ENCODE measurements around the gene SIL1.
A peak's percentile ranks its signal among the peaks of the same experiment; 100 is the strongest.
"Not testable (repeated sequence)": the region's sequence is repeated elsewhere in the genome, so short reads cannot be mapped to it uniquely, and the experiment has no call there.

Gene SIL1

DNA sequence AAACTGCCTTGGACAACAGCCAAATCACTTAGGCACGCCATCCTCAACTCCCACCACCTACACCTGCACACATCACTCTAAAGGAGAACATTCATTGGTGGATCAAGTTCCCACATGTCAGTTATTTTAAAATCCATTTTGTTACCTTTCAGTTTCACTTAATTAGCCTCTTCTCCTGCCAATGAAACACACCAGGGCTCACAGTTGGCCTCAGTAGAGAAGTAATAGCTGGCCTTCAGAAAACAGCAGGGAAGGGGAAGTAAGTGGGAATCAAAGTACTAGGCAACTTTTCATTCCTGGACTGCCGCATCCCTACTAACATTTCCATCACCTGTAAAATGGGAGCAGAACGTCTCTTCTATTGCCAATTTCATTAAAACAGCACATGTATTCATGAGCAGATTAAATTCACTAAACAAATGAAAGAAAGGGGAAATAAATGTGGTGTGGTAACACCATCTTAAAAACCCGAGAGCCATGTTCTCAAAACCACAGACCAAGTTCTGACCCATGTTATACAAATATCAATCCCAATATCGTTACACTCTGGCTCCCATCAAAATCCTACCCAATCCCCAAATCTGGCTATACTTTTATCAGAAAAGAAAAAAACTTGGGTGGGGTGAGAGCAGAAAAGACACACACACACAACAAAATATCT, 1.7 kb downstream of the SIL1 start:
- DNase-seq = peak; percentile 27

DNA sequence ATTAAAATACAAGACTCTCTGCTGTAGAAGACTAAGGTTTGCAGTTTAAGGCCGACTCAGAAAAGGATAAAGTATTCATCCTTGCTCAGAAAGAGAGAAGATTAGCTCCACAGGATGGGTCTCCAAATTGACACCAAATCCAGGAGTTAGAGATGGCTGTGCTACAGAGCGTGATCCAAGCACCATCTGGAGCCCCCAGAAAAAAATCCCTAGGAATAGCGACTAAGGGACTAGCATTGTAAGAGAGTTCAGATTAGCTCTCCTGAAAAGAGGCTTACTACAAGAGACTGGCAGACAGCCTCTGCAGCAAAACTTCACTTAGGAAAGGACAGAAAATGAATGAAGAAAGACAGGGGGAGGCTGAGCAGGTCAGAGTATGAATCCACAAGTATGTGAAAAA, 3.7 kb downstream of the SIL1 start:
- DNase-seq = no peak

DNA sequence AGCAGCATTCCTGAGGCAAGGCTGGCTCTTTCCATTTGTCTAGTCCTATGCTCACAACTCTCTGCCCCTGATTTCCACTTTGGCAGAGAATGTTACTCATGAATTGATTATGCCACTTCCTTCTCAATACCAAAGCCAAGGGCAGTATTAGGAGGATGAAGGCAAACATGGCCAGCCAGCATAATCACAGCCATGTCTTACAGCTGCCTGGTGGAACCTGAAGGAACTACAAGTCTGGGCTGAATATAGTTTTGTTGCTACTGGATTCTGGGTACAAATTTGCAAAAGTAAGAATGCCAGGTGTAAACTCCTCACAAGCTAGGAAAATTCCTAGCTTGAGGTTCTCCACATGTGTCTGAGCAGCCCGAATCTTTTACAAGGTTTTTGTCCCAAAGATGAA, 4.2 kb downstream of the SIL1 start:
- DNase-seq = no peak

DNA sequence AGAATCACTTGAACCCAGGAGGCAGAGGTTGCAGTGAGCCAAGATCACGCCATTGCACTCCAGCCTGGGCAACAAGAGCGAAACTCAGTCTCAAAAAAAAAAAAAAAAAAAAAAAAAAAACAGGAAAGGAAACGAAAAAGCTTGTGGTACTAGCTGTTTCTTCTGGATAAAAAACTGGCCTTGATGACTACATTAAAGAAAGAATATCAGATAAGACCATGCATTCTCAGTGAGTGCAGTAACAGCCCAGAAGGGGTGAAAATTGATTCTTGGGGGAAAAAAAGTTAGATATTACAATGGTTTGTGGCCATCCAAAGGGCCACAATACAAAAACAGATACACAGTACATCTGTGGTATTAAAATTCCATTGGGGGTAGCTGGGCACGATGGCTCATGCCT, 5.3 kb downstream of the SIL1 start:
- not testable (repeated sequence) for DNase-seq

DNA sequence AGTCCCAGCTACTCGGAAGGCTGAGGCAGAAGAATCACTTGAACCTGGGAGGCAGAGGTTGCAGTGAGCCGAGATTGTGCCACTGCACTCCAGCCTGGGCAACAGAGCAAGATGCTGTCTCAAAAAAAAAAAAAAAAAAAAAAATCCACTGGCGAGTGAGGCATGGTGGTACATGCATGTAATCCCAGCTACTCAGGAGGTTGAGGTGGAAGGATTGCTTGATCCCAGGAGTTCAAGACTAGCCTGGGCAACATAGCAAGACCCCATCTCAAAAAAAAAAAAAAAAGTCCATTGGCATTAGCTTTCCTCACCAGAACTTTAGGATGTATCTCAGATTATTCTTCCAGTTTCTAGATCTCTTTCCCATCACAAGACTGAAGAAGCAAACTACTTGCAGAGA, 6.2 kb downstream of the SIL1 start:
- not testable (repeated sequence) for DNase-seq

DNA sequence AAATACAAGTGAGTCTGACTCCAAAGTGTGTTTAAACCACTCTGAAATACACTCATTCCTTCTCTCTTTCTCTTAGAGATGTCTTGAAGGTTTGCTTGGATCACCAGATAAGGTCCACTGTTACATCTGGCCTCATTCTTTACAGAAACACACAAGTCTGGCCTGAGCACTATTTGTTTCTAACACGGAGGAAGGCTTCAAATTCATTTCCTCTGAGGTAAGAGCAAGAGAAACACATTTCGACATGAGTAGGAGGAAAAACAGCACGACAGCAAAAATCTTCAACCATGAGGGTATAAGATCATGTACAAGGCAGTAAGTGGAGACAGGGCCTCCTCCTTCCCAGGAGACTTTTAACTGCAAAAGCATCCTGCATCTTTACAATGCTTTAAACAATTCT, 8.0 kb downstream of the SIL1 start:
- no peak for DNase-seq

DNA sequence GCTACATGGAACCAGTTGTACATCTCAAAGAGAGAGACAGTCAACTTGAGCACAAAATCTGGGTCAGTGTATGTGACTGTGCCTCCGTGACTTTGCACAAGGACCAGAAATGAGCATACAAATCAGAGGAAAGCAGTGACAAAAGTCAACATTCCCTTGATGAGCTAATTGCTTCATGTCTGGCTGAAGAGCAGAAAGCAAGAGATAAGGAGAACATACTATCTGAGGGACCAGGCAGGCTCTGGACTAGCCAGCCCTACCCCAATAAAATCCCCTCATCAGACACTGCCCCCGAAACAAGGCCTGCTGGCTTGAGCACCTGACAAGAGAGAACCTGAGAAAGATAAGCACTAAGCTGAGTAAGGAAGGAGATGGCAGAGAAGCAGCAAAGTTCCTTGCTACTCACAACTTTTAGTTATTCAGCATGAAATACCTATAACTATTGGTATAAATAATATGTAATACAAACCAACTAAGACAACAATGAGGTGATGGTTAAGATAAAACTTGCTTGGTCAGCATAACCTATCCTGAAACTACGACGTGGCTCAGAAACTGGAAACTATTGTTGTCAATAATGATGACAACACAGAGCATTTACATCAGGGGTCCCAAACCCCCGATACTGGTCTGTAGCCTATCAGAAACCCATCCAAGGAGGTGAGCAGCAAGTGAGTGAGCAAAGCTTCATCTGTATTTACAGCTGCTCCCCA, 9.5 kb downstream of the SIL1 start:
- no peak for DNase-seq

DNA sequence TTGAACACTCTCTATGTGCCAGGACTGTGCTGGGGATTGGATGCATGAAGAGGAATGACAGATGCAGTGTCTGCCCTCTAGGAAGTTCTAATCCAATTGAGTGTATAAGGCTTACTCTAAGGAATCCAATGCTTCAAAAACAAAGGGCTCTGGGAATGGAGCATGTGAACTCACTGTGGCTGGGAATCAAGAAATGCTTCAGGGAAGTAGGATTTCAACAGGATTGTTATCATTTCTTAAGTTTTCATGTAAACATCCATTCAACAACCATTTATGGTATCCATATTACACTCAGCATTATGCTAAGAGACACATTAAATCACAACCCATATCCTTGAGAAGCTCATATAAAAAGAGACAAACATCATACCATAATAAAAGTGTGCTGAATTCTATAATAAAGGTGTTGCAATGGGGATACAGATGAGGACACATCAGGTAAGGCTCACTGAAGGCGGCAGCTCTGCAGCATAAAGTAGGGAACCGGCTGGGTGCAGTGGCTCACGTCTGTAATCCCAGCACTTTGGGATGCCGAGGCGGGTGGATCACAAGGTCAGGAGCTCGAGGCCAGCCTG, 11.3 kb downstream of the SIL1 start:
- DNase-seq = no peak

DNA sequence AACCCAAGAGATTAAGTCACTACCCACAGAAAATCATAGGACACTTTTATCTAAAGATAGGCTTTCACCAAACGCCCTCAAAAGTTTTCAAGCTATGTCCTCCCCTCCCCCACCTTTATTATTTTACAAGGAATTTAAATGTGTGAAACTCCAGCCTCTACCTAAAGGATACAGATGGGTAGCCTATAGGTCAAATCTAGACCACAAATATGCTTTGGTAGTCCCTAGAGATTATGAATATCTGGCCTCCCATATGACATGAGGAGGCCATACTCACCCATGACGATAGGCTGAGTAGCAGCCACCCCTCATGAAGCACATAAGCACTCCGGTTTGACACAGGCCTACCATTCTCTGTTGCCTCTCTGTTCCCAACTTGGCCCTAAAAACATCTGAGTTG, 11.9 kb downstream of the SIL1 start:
- DNase-seq = no peak

DNA sequence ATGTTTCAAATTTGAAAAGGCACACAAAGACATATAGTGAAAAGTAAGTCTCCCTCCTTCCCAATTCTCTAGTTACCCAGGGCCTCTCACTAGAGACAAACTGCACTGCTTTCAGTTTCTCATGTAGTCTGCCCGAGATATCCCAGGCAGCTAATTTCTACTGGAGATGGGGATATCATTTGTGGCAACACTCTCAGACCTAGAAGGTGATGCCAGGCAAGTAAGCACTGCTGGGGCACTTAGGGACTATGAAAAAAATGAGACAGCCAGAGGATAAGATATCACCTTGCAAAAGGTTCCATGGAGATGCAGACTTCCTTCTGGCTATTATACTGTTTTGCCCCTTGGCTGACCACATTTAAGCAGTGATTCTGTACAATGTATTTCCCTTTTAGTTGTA, 12.6 kb downstream of the SIL1 start:
- DNase-seq = peak; percentile 7

DNA sequence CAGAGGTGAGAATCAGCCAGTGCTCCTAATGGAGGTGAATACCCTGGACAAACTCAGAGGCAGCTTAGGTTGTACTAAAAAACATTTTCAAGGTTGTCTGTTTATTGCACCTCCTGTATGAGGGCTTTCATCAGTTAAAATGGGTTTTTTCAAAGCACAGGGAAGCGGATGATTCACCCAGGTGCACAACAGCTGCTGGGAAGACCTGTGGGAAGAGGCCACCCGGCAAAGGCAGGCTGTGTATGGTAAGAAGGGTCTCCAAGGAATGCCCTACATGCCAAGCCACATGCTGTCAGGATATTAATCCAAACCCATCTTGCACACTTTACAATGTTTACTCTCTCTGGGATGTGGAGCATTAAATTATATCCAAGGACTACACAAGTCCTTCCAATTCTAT, 14.7 kb downstream of the SIL1 start:
- peak; percentile 59 for DNase-seq

DNA sequence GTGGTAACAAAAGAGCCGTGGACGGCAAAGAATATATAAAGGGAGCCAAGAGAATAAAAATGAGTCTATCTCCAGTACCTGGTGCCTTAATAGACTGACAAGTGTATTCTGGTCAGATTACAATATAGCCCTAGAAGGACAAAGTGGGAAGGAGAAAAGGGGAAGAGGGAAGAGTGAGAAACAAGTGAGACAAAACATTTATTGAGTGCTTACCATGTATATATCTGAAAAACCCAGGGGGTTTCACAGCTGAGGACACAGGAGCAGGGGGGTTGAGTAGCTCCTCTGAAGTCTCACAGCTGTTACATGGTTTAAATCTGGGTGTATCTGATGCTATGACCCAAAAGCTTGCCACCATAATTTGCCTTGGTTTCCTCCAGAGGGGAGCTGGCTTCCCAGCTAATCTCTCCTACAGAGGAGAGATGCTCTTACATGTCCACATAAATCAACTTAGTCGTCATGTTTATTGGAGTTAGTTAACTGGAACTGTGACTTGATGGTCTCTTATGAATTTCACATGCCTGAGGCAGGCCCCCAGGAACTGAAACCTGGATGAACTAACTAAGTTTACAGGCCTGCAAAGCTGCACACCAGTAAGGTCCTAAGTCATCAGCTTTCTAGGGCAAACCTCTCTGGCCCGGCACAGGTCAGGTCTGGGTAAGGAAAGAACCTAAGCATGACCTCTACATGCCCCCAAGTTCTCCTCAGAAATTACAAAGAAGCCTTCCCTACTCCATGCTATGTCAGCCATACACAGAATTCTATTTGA, 15.5 kb downstream of the SIL1 start:
- DNase-seq = no peak

DNA sequence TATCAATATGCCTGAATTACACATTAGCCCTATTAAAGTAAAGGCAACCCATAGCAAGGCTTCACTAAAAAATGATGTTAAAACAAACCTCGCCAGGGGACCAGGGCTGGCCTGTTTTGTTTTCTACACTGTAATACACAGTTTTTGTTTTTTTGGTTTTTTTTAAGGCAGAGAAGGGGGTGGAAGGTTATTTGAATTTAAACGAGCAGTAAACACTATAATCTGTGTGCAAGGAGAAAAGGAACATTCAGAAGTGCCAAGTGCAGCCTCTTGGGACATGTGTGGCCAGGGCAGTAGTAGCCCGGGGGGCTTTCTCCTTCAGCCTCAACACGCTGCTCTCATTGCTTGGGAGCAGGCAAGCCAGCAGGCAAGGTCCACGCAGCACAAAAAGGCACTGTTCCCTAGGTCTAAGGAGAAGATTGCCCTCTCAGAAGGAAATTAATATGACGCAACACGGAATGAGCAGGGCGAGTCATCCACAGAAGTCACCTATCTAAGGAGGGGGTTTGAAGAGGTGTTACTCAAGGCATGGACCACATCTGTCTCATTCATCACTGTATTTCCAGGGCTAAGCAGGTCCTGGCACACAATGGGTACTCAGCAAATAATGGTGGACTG, 16.2 kb downstream of the SIL1 start:
- peak; percentile 12 for DNase-seq

DNA sequence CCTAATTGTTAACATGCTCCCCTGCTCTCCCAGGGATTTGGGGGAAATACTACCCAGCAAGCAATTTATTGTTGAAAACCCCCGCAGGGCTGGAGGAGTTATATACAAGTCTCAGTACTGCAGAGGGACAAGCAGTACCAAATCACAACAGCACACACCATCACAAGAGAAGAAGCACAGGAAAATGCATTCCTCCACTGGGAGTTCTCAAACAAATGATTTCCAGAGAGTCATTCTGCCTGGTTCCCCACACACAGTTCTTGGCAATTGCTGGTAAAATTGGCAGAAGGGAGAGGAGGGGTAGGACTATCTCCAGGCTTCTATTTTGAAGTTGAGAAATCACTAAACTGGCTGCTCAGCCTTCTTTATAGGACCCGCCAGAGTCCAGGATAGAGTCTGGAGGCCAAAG, 16.8 kb downstream of the SIL1 start:
- DNase-seq = no peak

DNA sequence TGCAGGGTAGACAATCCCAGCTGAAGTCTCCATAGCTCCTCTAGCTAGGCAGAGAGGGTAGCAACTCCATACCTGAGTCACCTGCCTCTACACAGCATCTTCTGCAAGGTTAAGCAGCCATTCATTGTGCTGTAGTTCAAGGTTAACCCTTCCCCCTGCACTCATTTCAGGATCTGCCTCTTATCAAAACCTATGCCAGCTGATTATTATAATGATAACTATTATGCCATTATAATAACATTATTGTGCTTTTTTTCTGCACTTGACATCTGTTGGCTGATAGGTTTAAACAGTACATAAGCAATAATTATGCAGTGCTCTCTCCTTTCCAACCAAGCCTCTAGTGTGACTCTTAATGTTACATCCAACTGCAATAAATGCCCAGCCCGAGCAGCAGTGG, 17.3 kb downstream of the SIL1 start:
- no peak for DNase-seq

DNA sequence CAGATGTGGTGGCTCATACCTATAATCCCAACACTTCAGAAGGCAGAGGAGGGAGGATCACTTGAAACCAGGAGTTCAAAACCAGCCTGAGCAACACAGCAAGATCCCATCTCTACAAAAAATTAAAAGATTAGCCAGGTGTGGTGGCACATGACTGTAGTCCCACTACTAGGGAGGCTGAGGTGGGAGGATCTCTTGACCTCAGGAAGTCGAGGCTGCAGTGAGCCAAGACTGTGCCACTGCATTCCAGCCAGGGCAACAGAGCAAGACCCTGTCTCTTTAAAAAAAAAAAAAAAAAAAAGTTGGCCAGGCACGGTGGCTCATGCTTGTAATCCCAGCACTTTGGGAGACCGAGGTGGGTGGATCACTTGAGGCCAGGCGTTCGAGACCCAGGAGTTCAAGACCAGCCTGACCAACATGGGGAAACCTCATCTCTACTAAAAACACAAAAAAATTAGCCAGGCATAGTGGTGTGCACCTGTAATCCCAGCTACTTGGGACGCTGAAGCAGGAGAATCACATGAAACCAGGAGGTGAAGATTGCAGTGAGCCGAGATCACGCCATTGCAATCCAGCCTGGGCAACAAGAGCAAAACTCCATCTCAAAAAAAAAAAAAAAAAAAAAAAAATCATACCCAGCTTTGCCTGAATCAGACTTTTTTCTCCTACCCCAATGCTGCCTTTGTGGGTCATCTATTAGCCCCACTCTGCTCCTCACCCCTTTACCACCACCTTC, 18.2 kb downstream of the SIL1 start:
- DNase-seq = not testable (repeated sequence)

DNA sequence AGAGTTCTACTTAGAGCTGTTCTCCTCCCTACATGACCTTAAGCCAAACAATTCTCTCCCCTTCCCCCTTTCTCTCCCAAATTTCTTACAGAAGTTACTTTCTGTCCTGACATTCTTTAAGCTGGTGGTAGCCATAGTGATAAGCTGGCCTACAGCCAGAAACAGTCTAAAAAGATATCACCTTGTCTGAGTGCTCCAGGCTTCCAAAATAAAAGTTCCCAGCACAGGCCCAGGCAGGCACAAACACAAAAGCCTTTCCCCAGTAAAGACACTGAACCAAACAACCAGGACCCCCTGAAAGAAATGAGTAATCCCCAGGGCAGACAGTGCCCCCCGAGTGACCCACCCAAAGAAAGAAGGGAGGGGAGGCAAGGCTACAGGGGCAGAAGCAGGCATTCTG, 19.2 kb downstream of the SIL1 start:
- DNase-seq = peak; percentile 36

DNA sequence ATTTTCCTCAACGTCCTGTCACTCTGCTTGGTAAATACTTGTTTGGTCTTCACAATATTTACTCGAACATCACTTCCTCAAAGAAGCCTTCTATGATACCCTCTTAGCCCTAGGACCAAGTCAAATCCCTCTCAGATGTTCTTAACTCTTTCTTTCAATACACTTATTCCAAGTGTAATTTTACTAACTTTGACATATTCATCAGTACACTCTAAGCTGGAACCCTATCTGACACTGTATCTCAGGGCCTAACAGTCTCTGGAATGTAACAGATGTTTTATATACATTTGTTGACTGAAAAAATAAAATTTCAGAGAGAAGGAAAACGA, 19.6 kb downstream of the SIL1 start:
- DNase-seq = no peak

DNA sequence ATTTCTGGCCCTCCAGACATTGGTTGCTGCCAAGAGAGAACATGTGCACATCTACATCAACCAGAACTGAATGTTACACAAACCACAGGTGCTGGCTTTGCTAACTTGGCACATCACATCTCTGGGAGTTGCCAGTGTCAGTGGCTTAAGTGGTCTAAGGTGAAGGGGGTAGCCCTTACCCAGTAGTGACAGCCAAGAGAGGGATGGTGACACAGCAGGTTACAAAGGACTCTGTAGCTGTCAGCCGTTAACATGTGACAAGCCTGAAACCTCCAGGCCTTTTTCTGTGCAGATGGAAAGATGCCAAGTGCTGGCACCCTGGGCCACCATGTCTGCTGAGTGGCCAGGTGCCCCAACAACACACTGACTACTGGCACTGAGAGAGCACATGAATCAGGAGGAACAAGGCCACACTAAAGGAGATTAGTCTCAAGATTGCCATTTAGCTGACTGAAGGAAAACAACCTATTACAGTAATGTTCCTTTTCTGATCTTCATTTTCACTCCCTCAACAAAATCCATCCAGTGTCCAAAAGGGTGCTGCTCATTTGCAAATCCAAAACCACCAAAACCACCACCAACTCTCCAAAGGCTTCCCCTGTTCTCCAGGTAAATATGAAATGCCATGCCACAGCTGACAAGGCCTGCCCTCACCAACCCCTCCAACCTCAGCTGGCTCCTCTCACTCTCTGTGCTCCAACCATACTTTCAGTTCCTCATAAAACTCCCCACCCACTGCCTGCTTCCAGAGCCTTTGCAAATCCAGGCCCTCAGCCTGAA, 20.2 kb downstream of the SIL1 start:
- DNase-seq = peak; percentile 78

DNA sequence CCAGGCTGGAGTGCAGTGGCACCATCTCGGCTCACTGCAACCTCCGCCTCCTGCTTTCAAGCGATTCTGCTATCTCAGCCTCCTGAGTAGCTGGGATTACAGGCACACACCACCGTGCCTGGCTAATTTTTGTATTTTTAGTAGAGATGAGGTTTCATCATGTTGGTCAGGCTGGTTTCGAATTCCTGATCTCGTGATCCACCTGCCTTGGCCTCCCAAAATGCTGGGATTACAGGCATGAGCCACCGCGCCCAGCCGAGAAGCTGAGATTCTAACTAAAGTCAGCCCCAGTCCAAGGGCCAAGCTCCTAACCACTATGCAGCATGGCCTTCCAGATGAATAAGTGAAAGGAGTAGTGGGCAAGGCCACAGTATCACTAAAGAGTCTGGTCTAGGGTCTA, 20.9 kb downstream of the SIL1 start:
- not testable (repeated sequence) for DNase-seq

DNA sequence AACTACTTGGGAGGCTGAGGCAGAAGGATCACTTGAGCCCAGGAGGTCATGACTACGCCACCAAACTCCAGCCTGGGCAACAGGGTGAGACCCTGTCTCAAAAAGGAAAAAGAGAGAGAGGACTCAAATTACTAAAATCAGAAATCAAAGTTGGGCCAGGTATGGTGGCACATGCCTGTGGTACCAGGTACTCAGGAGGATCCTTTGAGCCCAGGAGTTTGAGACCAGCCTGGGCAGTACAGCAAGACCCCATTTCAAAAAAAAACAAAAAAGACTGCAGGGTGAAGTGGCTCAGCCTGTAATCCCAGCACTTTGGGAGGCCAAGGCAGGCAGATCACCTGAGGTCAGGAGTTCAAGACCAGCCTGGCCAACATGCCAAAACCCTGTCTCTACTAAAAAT, 23.8 kb downstream of the SIL1 start:
- not testable (repeated sequence) for DNase-seq
